HEK293T (cell line): Measurements from ENCODE around the gene CAMSAP1.

Experiments
- CTCF ChIA-PET: fragments of 350-600 bp; formaldehyde crosslinking; extraction: SDS; loops from one replicate; lab custom pipeline; 2021; ENCODE audit warnings: antibody characterized with exemption, inconsistent platforms; lab: Yijun Ruan, JAX
- POLR2A ChIA-PET: fragments of 350-600 bp; formaldehyde crosslinking; extraction: SDS; loops from one replicate; lab custom pipeline; 2020; ENCODE audit warnings: antibody characterized with exemption, inconsistent platforms; lab: Yijun Ruan, JAX
- DNase-seq: peaks from one replicate; pipeline ENCODE4 v3.0.0; 2012; ENCODE audit warnings: mixed read lengths; ENCODE audit errors: extremely low spot score
- ARNT ChIP-seq: fragments of 450-650 bp; IDR thresholded peaks from 2 replicates; pipeline ENCODE4 v1.6.1; 2017; ENCODE audit warnings: mild to moderate bottlenecking
- BHLHE40 ChIP-seq: fragments of 450-650 bp; IDR thresholded peaks from 2 replicates; pipeline ENCODE4 v1.6.1; 2016; ENCODE audit warnings: mild to moderate bottlenecking, moderate library complexity, borderline replicate concordance
- CTBP1 ChIP-seq: fragments of 450-650 bp; IDR thresholded peaks from 2 replicates; pipeline ENCODE4 v1.6.1; 2016; ENCODE audit warnings: borderline replicate concordance
- ELF4 ChIP-seq: fragments of 450-650 bp; IDR thresholded peaks from 2 replicates; pipeline ENCODE4 v1.6.1; 2017; ENCODE audit warnings: antibody characterized with exemption
- FOXA1 ChIP-seq: fragments of 450-650 bp; IDR thresholded peaks from 2 replicates; pipeline ENCODE4 v1.6.1; 2016; ENCODE audit warnings: mild to moderate bottlenecking
- FOXK2 ChIP-seq: fragments of 450-650 bp; IDR thresholded peaks from 2 replicates; pipeline ENCODE4 v1.6.1; 2016; ENCODE audit warnings: mild to moderate bottlenecking
- FOXM1 ChIP-seq: fragments of 450-650 bp; IDR thresholded peaks from 2 replicates; pipeline ENCODE4 v1.6.1; 2017; ENCODE audit warnings: mild to moderate bottlenecking, borderline replicate concordance
- HDGF ChIP-seq: fragments of 450-650 bp; IDR thresholded peaks from 2 replicates; pipeline ENCODE4 v1.6.1; 2017; ENCODE audit warnings: antibody characterized with exemption, borderline replicate concordance
- L3MBTL2 ChIP-seq: fragments of 450-650 bp; conservative IDR thresholded peaks from 2 replicates; pipeline ENCODE4 v1.6.1; 2016; ENCODE audit warnings: mild to moderate bottlenecking
- LEF1 ChIP-seq: fragments of 450-650 bp; IDR thresholded peaks from 2 replicates; pipeline ENCODE4 v1.6.1; 2017; ENCODE audit warnings: mild to moderate bottlenecking, borderline replicate concordance
- NFRKB ChIP-seq: fragments of 450-650 bp; IDR thresholded peaks from 2 replicates; pipeline ENCODE4 v1.6.1; 2016; ENCODE audit warnings: mild to moderate bottlenecking, moderate library complexity
- SP1 ChIP-seq: fragments of 450-650 bp; IDR thresholded peaks from 2 replicates; pipeline ENCODE4 v1.6.1; 2017
- SUZ12 ChIP-seq: fragments of 450-650 bp; IDR thresholded peaks from 2 replicates; pipeline ENCODE4 v1.6.1; 2016; ENCODE audit warnings: mild to moderate bottlenecking
- TARDBP ChIP-seq: fragments of 450-650 bp; IDR thresholded peaks from 2 replicates; pipeline ENCODE4 v1.6.1; 2016
- ZNF384 ChIP-seq: fragments of 450-650 bp; IDR thresholded peaks from 2 replicates; pipeline ENCODE4 v1.6.1; 2016
- TF ChIP-seq, protein P1 (sequence below): fragments of 450-650 bp; IDR thresholded peaks from 2 replicates; pipeline ENCODE4 v1.6.1; 2016

The CAMSAP1 gene

DNA sequence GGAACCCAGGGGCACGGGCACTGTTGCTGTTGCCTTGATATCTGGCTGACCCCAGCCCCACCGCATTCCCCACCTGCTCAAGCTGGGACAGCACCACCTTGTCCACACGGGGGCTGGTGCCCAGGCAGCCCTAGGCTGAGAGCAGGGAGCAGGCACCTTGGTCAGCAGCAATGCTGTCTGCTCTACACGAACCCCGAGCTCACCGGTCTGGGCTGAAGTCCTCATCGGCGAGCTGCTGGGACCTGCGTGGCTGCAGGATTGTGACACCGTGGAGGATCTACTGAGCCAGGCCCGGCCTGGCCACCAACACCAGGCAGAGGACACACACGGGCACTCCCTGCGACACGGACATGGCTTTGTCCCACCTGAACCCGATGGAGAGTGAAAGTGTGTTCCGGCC lies 127.3 kb downstream of the CAMSAP1 start:
- ChIA-PET CTCF (no interaction called here), POLR2A (no interaction called here)

GRCh38 chr9:135779571-135779970 lies 127.8 kb downstream of the CAMSAP1 start:
- ChIA-PET CTCF (no interaction called here), POLR2A (no interaction called here)
- DNase-seq, result no peak
- TF ChIP-seq ARNT (no peak), SP1 (no peak), SUZ12 (no peak), CTBP1 (no peak), FOXK2 (no peak), BHLHE40 (no peak), NFRKB (no peak), FOXA1 (no peak), TARDBP (no peak), FOXM1 (no peak), ZNF384 (no peak)
- TF ChIP-seq, protein P1, sequence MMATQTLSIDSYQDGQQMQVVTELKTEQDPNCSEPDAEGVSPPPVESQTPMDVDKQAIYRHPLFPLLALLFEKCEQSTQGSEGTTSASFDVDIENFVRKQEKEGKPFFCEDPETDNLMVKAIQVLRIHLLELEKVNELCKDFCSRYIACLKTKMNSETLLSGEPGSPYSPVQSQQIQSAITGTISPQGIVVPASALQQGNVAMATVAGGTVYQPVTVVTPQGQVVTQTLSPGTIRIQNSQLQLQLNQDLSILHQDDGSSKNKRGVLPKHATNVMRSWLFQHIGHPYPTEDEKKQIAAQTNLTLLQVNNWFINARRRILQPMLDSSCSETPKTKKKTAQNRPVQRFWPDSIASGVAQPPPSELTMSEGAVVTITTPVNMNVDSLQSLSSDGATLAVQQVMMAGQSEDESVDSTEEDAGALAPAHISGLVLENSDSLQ, result no peak

More for the DNA sequence above, 127.3 kb downstream of the CAMSAP1 start:
- no peak for DNase-seq
- TF ChIP-seq SP1 (no peak), FOXK2 (no peak), SUZ12 (no peak), CTBP1 (no peak), FOXM1 (no peak), FOXA1 (no peak)

DNA sequence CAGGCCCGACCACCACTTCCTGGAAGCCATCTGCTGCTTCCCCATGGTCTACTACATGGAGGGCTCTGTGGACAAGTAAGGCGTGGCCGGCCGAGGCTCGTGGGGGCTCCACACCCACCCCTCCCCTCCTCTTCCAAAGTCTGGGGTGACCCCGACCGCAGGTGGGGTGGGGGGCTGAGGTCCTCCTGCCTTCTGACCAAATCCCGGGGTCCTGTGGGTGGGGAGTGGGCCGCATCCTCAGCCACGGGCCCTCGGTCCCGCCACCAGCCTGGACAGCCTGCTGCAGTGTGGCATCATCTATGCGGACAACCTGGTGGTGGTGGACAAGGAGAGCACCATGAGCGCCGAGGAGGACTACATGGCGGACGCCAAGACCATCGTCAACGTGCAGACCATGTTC lies 128.9 kb downstream of the CAMSAP1 start:
- no peak for TF ChIP-seq ARNT
- no peak for TF ChIP-seq ELF4
- TF ChIP-seq NFRKB, result no peak
- no peak for TF ChIP-seq CTBP1
- TF ChIP-seq FOXK2, result no peak
- TF ChIP-seq FOXM1, result no peak
- TF ChIP-seq SUZ12, result no peak
- TF ChIP-seq SP1, result no peak
- TF ChIP-seq HDGF, result no peak
- TF ChIP-seq ZNF384, result no peak
- TF ChIP-seq FOXA1, result no peak
- TF ChIP-seq, protein P1, result no peak
- no peak for DNase-seq
- ChIA-PET CTCF (no interaction called here), POLR2A (no interaction called here)

DNA sequence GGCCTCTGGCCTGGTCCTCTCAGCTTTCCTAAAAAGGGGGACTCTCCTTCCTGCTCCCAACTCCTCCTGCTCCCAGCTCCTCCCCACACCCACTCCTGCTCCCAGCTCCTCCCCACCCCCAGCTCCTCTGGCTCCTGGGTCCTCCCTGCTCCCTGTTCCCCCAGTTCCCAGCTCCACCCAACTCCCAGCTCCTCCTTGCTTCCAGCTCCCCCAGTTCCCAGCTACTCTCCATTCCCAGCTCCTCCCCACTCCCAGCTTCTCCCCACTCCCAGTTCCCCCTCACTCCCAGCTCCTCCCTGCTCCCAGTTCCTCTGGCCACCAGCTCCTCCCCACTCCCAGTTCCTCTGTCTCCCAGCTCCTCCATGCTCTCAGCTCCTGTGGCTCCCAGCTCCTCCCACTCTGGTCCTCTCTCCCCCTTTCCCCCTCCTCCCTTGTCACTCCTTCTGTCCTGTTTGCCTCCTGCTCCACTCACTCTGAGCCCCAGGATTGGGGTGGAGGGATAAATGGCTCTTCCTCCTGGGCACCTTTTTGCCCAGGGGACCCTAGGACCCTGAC lies 129.6 kb downstream of the CAMSAP1 start:
- no peak for DNase-seq
- CTCF ChIA-PET, result no interaction called here
- POLR2A ChIA-PET, result no interaction called here
- no peak for TF ChIP-seq LEF1
- no peak for TF ChIP-seq NFRKB
- TF ChIP-seq TARDBP, result no peak
- TF ChIP-seq, protein P1, result no peak
- TF ChIP-seq FOXA1, result no peak

- TF ChIP-seq FOXM1 (no peak), ZNF384 (no peak), CTBP1 (no peak), NFRKB (no peak), L3MBTL2 (no peak), SUZ12 (no peak), ARNT (no peak), ELF4 (no peak), SP1 (no peak), BHLHE40 (no peak)
- TF ChIP-seq, protein P1, result no peak
- ChIA-PET CTCF (interaction anchor here (0.5 kb wide), 1 partner anchor 361 kb away, joined by 3 read pairs; no protein-coding TSS in a partner anchor), POLR2A (no interaction called here)
- DNase-seq, result no peak
These were observed 130.3 kb downstream of the CAMSAP1 start for GRCh38 chr9:135776893-135777622.

DNA sequence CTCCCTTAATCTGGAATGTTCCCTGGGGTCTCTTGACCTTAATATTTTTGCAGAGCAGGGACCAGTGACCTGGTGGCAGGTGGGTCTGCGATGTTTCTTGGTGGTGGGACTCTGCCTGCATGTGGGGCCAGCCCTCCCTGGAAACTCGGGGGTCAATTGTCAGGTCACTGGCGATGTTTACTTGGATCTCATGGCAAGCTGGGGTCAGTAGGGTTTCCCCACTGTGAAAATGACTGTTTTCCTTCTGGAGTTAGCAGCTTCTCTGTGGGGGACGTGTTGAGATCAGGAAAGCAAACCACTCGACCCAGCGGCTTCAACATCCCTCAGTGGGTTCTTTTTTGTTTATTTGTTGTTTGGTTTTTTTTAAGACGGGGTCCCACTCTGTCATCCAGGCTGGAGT lies 131.4 kb downstream of the CAMSAP1 start:
- CTCF ChIA-PET, result no interaction called here
- DNase-seq, result no peak
- TF ChIP-seq FOXK2 (no peak), TARDBP (no peak), HDGF (no peak), ARNT (no peak), SUZ12 (no peak), L3MBTL2 (no peak), ELF4 (no peak), FOXA1 (no peak), SP1 (no peak), CTBP1 (no peak), LEF1 (no peak), ZNF384 (no peak), FOXM1 (no peak), NFRKB (no peak), BHLHE40 (no peak)
- TF ChIP-seq, protein P1, result no peak
- POLR2A ChIA-PET, result no interaction called here
